GM12891 (cell line): Measurements from ENCODE around the gene APC. TPM values are rescaled to one million over a fixed set of nuclear protein-coding genes. Genes with fewer than 3 reads are reported as not detected.

Experiments used
- DNase-seq: peaks from one replicate; pipeline ENCODE4 v3.0.0; 2011; ENCODE audit warnings: low spot score; ENCODE audit not compliant: insufficient read length
- FAIRE-seq: peaks from 2 replicates; lab custom pipeline; 2011; peaks lifted over from hg19 to GRCh38; lab: Jason Lieb, UNC
- PAX5 ChIP-seq: IDR thresholded peaks from 2 replicates; pipeline ENCODE4 v1.6.1; 2011; ENCODE audit warnings: low read length, moderate library complexity, mild to moderate bottlenecking; ENCODE audit not compliant: insufficient read depth, severe bottlenecking
- POLR2A ChIP-seq: IDR thresholded peaks from 2 replicates; pipeline ENCODE4 v1.6.1; 2011; ENCODE audit warnings: low read depth, low read length, control low read depth
- POLR2AphosphoS5 ChIP-seq: IDR thresholded peaks from 2 replicates; pipeline ENCODE4 v1.6.1; 2011; ENCODE audit warnings: low read depth, low read length, control low read depth
- POU2F2 ChIP-seq: IDR thresholded peaks from 2 replicates; pipeline ENCODE4 v1.6.1; 2011; ENCODE audit warnings: low read depth, mild to moderate bottlenecking, control low read depth, low read length, moderate library complexity
- SPI1 ChIP-seq: IDR thresholded peaks from 2 replicates; pipeline ENCODE4 v1.6.1; 2011; ENCODE audit warnings: low read depth, low read length, control low read depth
- TAF1 ChIP-seq: IDR thresholded peaks from 2 replicates; pipeline ENCODE4 v1.6.1; 2011; ENCODE audit warnings: low read depth, low read length, control low read depth
- polyA plus RNA-seq: library from polyadenylated mRNA; unstranded; fragments of >200 nt; gene quantifications from one replicate; pipeline ENCODE4 v1.2.1, GENCODE V29; 2012; ENCODE audit warnings: low read depth, missing spikeins, inconsistent platforms; ENCODE audit not compliant: missing spikeins

Gene APC
- 4.1 TPM for polyA plus RNA-seq

- DNase-seq: peak; percentile 65
- TF ChIP-seq POLR2AphosphoS5: peak; percentile 45; the same call in 1 of the 2 replicates
- no peak for TF ChIP-seq TAF1
- peak; percentile 79 for TF ChIP-seq POLR2A
- TF ChIP-seq POU2F2: no peak
- peak; percentile 99 for FAIRE-seq
These were observed at the start of gene APC for GRCh38 chr5:112737463-112738190. Gene APC, plus strand, starts transcription at chr5:112737885. Its CDS starts 17,006 bp downstream, at chr5:112754891.

GRCh38 chr5:112689155-112689909 is 48.4 kb upstream of the APC start:
- FAIRE-seq: no peak
- no peak for TF ChIP-seq PAX5
- TF ChIP-seq POLR2A: no peak
- no peak for TF ChIP-seq POLR2AphosphoS5
- TF ChIP-seq SPI1: no peak
- no peak for TF ChIP-seq TAF1
- TF ChIP-seq POU2F2: no peak
- DNase-seq: no peak

GRCh38 chr5:112690605-112691338 is 46.9 kb upstream of the APC start:
- FAIRE-seq: no peak
- no peak for DNase-seq
- no peak for TF ChIP-seq POLR2AphosphoS5
- TF ChIP-seq POLR2A: no peak
- no peak for TF ChIP-seq SPI1
- TF ChIP-seq PAX5: no peak
- no peak for TF ChIP-seq POU2F2
- TF ChIP-seq TAF1: no peak

DNA sequence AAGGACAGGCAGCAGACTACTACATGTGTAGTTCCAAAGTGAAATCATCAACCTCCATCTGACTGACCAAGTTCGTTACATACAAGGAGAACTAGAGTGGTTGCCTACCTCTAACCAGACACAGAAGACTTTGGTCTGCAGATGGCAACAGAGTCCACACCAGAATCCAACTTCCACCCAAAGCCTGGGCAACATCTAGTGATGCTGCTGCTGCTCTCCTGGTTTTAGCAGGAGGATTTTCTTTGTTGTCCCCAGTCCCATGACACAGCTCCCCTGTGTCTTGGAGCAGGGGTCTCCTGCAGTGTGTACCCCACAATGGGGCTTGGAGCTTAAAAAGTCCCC is 46.4 kb upstream of the APC start:
- DNase-seq: no peak
- TF ChIP-seq SPI1 (no peak), TAF1 (no peak), POLR2AphosphoS5 (no peak), POLR2A (no peak), POU2F2 (no peak), PAX5 (no peak)
- peak; percentile 58 for FAIRE-seq

- no peak for TF ChIP-seq TAF1
- FAIRE-seq (peak; percentile 91), DNase-seq (no peak)
These were observed 45.9 kb upstream of the APC start for GRCh38 chr5:112691758-112692157.

- FAIRE-seq: peak; percentile 16
- TF ChIP-seq PAX5 (no peak), SPI1 (no peak), POU2F2 (no peak), POLR2AphosphoS5 (no peak), TAF1 (no peak), POLR2A (no peak)
- DNase-seq: no peak
These were observed 45.2 kb upstream of the APC start for GRCh38 chr5:112692472-112692871.

GRCh38 chr5:112693301-112693700 is 44.4 kb upstream of the APC start:
- no peak for TF ChIP-seq TAF1
- no peak for TF ChIP-seq POLR2A
- no peak for TF ChIP-seq POLR2AphosphoS5
- TF ChIP-seq POU2F2: no peak
- TF ChIP-seq SPI1: no peak
- no peak for TF ChIP-seq PAX5
- DNase-seq (no peak), FAIRE-seq (no peak)

DNA sequence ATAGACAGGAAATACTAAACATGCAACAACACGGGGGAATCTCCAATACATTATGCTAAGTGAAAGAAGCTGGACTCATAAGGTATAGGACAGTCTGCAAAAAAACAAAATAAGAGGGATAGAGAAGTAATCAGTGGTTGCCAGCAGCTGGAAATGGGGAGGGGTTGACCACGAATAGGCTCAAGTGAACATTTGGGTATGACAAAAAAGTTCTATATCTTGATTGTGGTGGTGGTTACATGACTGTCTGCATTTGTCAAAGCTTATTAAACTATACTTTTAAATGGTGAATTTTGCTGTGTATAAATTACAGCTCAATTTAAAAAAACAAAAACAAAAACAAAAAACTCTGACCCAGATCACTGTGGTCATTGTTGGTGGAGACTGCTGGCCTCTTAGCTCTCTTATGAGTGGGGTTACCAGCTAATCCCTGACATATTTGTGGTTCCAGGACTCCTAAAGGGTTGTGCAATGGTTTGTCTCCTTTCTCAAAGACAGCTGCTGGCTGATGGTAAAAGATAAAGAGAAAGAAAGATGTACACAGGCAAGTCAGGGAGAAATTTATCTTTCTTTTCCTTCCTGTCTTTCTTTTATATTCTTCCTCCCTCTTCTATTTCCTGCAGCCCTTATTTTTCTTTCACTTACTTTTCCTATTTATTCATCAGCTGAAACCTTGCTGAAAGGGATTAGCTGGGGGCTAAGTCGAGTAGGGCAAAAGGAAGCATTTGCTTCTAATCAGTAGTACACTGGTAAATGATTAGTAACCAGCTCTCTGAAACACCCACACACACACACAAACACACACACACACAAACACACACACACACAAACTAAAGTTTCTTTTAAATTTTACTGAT is 42.6 kb upstream of the APC start:
- no peak for DNase-seq
- no peak for FAIRE-seq
- no peak for TF ChIP-seq POLR2A
- TF ChIP-seq SPI1: no peak
- no peak for TF ChIP-seq POU2F2
- no peak for TF ChIP-seq TAF1
- TF ChIP-seq POLR2AphosphoS5: no peak
- no peak for TF ChIP-seq PAX5

DNA sequence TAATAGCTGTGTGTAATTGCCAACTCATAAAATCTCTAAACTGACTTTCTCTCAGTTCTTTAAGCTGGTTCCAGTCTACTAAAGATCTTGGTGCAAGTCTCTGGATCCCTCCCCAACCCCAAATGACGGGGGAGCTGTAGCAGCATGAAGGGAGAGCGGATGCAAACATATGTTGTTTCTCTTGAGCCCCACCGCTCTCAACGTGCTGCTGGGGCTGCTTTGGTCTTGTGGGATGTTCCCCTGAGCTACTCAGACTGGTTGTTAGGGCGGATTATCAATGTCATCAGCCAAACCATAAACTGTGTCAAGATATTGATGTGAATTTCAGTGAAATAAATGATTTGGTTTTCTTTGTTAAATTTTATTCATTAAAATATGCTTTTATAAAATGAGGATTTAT is 40.9 kb upstream of the APC start:
- DNase-seq: no peak
- no peak for FAIRE-seq
- TF ChIP-seq PAX5 (no peak), POLR2A (no peak), POLR2AphosphoS5 (no peak), TAF1 (no peak)
